Mucosa of stomach (tissue), 1 donor: Measurements from ENCODE around the gene ADRA2C.

ENCODE experiments used
- H3K27me3 ChIP-seq: one replicate; pipeline ENCODE4 v1.7.0; 2013; ENCODE audit warnings: mild to moderate bottlenecking, low read length; ENCODE audit not compliant: control insufficient read depth, insufficient read depth
- H3K36me3 ChIP-seq: one replicate; pipeline ENCODE4 v1.7.0; 2013; ENCODE audit warnings: low read length; ENCODE audit not compliant: control insufficient read depth, insufficient read depth
- H3K4me1 ChIP-seq: one replicate; pipeline ENCODE4 v1.7.0; 2013; ENCODE audit warnings: mild to moderate bottlenecking, low read length; ENCODE audit not compliant: control insufficient read depth, insufficient read depth
- H3K4me3 ChIP-seq: one replicate; pipeline ENCODE4 v1.7.0; 2013; ENCODE audit warnings: low read length
- H3K9ac ChIP-seq: one replicate; pipeline ENCODE4 v1.7.0; 2013; ENCODE audit warnings: mild to moderate bottlenecking, low read length, moderate library complexity
- H3K9me3 ChIP-seq: one replicate; pipeline ENCODE4 v1.7.0; 2013; ENCODE audit warnings: mild to moderate bottlenecking, low read length, moderate library complexity; ENCODE audit not compliant: control insufficient read depth
- donor health status: Pancreatic carcinoma.

Gene ADRA2C

GRCh38 chr4:3784454-3785291 is 18.5 kb downstream of the ADRA2C start:
- peaks cover 9% of the 10 kb centered on the region for H3K4me1 ChIP-seq
- no peaks in the 10 kb centered on the region for H3K9me3 ChIP-seq
- no peak overlapping the region for H3K4me3 ChIP-seq
- H3K27me3 ChIP-seq = peaks cover 12% of the 10 kb centered on the region
- no peaks in the 10 kb centered on the region for H3K36me3 ChIP-seq
- no peak overlapping the region for H3K9ac ChIP-seq

GRCh38 chr4:3785292-3785565 is 19.0 kb downstream of the ADRA2C start:
- H3K9ac ChIP-seq = no peak overlapping the region
- no peak overlapping the region for H3K4me3 ChIP-seq
- H3K9me3 ChIP-seq = no peaks in the 10 kb centered on the region
- H3K36me3 ChIP-seq = no peaks in the 10 kb centered on the region
- H3K4me1 ChIP-seq = peaks cover 9% of the 10 kb centered on the region
- peaks cover 12% of the 10 kb centered on the region for H3K27me3 ChIP-seq

- Histone ChIP-seq H3K9me3 (no peaks in the 10 kb centered on the region), H3K36me3 (no peaks in the 10 kb centered on the region), H3K4me1 (peaks cover 9% of the 10 kb centered on the region), H3K4me3 (no peak overlapping the region), H3K9ac (no peak overlapping the region), H3K27me3 (peaks cover 12% of the 10 kb centered on the region)
Measured at GRCh38 chr4:3786196-3786869, 20.1 kb downstream of the ADRA2C start.

GRCh38 chr4:3787489-3788365 is 21.5 kb downstream of the ADRA2C start:
- H3K36me3 ChIP-seq = no peaks in the 10 kb centered on the region
- H3K9me3 ChIP-seq = no peaks in the 10 kb centered on the region
- peaks cover 11% of the 10 kb centered on the region for H3K27me3 ChIP-seq
- no peak overlapping the region for H3K4me3 ChIP-seq
- H3K4me1 ChIP-seq = peaks cover 9% of the 10 kb centered on the region
- no peak overlapping the region for H3K9ac ChIP-seq

GRCh38 chr4:3788366-3788660 is 22.1 kb downstream of the ADRA2C start:
- no peak overlapping the region for H3K4me3 ChIP-seq
- H3K9ac ChIP-seq = no peak overlapping the region
- H3K4me1 ChIP-seq = peaks cover 9% of the 10 kb centered on the region
- H3K36me3 ChIP-seq = no peaks in the 10 kb centered on the region
- peaks cover 8% of the 10 kb centered on the region for H3K27me3 ChIP-seq
- no peaks in the 10 kb centered on the region for H3K9me3 ChIP-seq

- Histone ChIP-seq H3K4me1 (peaks cover 9% of the 10 kb centered on the region), H3K9me3 (no peaks in the 10 kb centered on the region), H3K4me3 (no peak overlapping the region), H3K27me3 (peaks cover 5% of the 10 kb centered on the region), H3K36me3 (no peaks in the 10 kb centered on the region), H3K9ac (no peak overlapping the region)
Measured at GRCh38 chr4:3789587-3789986, 23.4 kb downstream of the ADRA2C start.

GRCh38 chr4:3790006-3790561 is 23.9 kb downstream of the ADRA2C start:
- Histone ChIP-seq H3K4me1 (peaks cover 9% of the 10 kb centered on the region), H3K27me3 (peaks cover 5% of the 10 kb centered on the region), H3K36me3 (no peaks in the 10 kb centered on the region), H3K4me3 (no peak overlapping the region), H3K9ac (no peak overlapping the region), H3K9me3 (no peaks in the 10 kb centered on the region)

GRCh38 chr4:3791256-3791655 is 25.1 kb downstream of the ADRA2C start:
- Histone ChIP-seq H3K9ac (no peak overlapping the region), H3K4me1 (peaks cover 3% of the 10 kb centered on the region), H3K36me3 (no peaks in the 10 kb centered on the region), H3K4me3 (no peak overlapping the region), H3K27me3 (peaks cover 5% of the 10 kb centered on the region), H3K9me3 (no peaks in the 10 kb centered on the region)

- Histone ChIP-seq H3K4me1 (no peaks in the 10 kb centered on the region), H3K9ac (no peak overlapping the region), H3K4me3 (no peak overlapping the region), H3K27me3 (peaks cover 5% of the 10 kb centered on the region), H3K36me3 (no peaks in the 10 kb centered on the region), H3K9me3 (no peaks in the 10 kb centered on the region)
Measured at GRCh38 chr4:3791910-3792542, 25.8 kb downstream of the ADRA2C start.

- no peak overlapping the region for H3K9ac ChIP-seq
- H3K4me1 ChIP-seq = no peaks in the 10 kb centered on the region
- no peaks in the 10 kb centered on the region for H3K9me3 ChIP-seq
- peaks cover 5% of the 10 kb centered on the region for H3K27me3 ChIP-seq
- H3K4me3 ChIP-seq = no peak overlapping the region
- no peaks in the 10 kb centered on the region for H3K36me3 ChIP-seq
Measured at GRCh38 chr4:3792813-3793212, 26.6 kb downstream of the ADRA2C start.

- no peaks in the 10 kb centered on the region for H3K4me1 ChIP-seq
- no peak overlapping the region for H3K9ac ChIP-seq
- no peak overlapping the region for H3K4me3 ChIP-seq
- no peaks in the 10 kb centered on the region for H3K36me3 ChIP-seq
- no peaks in the 10 kb centered on the region for H3K9me3 ChIP-seq
- H3K27me3 ChIP-seq = peaks cover 5% of the 10 kb centered on the region
Measured at GRCh38 chr4:3793545-3793944, 27.4 kb downstream of the ADRA2C start.
